ENCODE measurements around the gene SMPD3. TPM values are rescaled to one million over a fixed set of nuclear protein-coding genes. Genes with fewer than 3 reads are reported as not detected.

SMPD3 gene
- total and polyA plus RNA-seq, 2 of the 8 experiments (the other 6 are each of a cell fraction or from before 2014, with no cell fraction given), result 0.39 to 1.3 TPM

GRCh38 chr16:68423771-68424170 lies 24.5 kb downstream of the SMPD3 start (continued):
- no peak for TF ChIP-seq SP2 (IDR thresholded peaks at IDR 0.05; ENCODE audit: low read length)
- TF ChIP-seq RFX5 (IDR thresholded peaks at IDR 0.05; ENCODE audit: borderline replicate concordance, low read depth, low read length), result no peak
- TF ChIP-seq SP4 (IDR thresholded peaks at IDR 0.05; ENCODE audit: low read length), result no peak
